Upper lobe of left lung (tissue), 6 donors: Measurements from ENCODE around the gene GALNT14. TPM values are rescaled to one million over a fixed set of nuclear protein-coding genes. Genes with fewer than 3 reads are reported as not detected.

Experiments
- ATAC-seq, 2 donors: fragments of 200-7000 bp; cut with Tn5 transposase; one replicate each; pipeline ENCODE4 v1.9.1; 2022; ENCODE audit warnings: mild to moderate bottlenecking in 2 of 2, moderate library complexity in 2 of 2; ENCODE audit not compliant: low FRiP score in 2 of 2
- DNase-seq, 2 donors: peaks; one replicate each; pipeline ENCODE4 v3.0.0-alpha.2; 2019 to 2020
- H3K27ac ChIP-seq, 4 donors: fragments of 200-600 bp; sonication (generic); one replicate each; pipeline ENCODE4 v1.5.1; 2016 to 2019
- H3K27me3 ChIP-seq, 4 donors: fragments of 200-600 bp; sonication (generic); one replicate each; pipeline ENCODE4 v1.5.1; 2017 to 2019
- H3K36me3 ChIP-seq, 4 donors: fragments of 200-600 bp; sonication (generic); one replicate each; pipeline ENCODE4 v1.5.1; 2016 to 2019
- H3K4me1 ChIP-seq, 4 donors: fragments of 200-600 bp; sonication (generic); one replicate each; pipeline ENCODE4 v1.5.1; 2018 to 2019
- H3K4me3 ChIP-seq, 4 donors: fragments of 200-600 bp; sonication (generic); one replicate each; pipeline ENCODE4 v1.5.1; 2017 to 2019; ENCODE audit warnings: mild to moderate bottlenecking in 2 of 4, moderate library complexity in 1 of 4
- H3K9me3 ChIP-seq, 4 donors: fragments of 200-600 bp; sonication (generic); one replicate each; pipeline ENCODE4 v1.5.1; 2018 to 2019
- CTCF ChIP-seq, 6 experiments: fragments of 450-650 bp in 4 of 6; fragments of 200-600 bp in 2 of 6; sonication (generic) in 2 of 6; IDR thresholded peaks; one replicate each; pipeline ENCODE4 v1.5.1; 2016 to 2019; ENCODE audit warnings: antibody characterized with exemption in 6 of 6
- EP300 ChIP-seq, 4 donors: sonication (generic); formaldehyde crosslinking; IDR thresholded peaks; one replicate each; pipeline ENCODE4 v1.5.1; 2017; ENCODE audit warnings: antibody characterized with exemption in 4 of 4, control low read depth in 2 of 4
- POLR2A ChIP-seq, 4 donors: fragments of 450-650 bp; IDR thresholded peaks; one replicate each; pipeline ENCODE4 v1.5.1; 2016 to 2017; ENCODE audit warnings: antibody characterized with exemption in 4 of 4, mild to moderate bottlenecking in 2 of 4
- POLR2AphosphoS5 ChIP-seq, 2 donors: sonication (generic); formaldehyde crosslinking; IDR thresholded peaks; one replicate each; pipeline ENCODE4 v1.5.1; 2017; ENCODE audit warnings: antibody characterized with exemption in 2 of 2
- WGBS, 2 donors: methylation state at CpG; one replicate each; pipeline ENCODE4 v1.1.5; 2017 to 2018; 5-methylcytosine and 5-hydroxymethylcytosine counted together
- total RNA-seq, 6 donors: library from RNA; depleted of rRNA in 4 of 6; stranded (reverse); fragments of >200 nt in 4 of 6; gene quantifications; one replicate each; pipeline versions ENCODE4 v1.1.0 to v1.2.1, GENCODE V29; 2016 to 2021
- donor health status: DM: no; HTN: no; CAD: no; lungs with moderate emphysema.
- donor health status: DM: no; HTN: yes; CAD: no; lungs with severe emphysema.

GALNT14 gene
- total RNA-seq, 6 donors from 2014 or later, result 0.98 to 2.6 (median 1.4) TPM; not detected in 1

GRCh38 chr2:30981510-30981909 lies 156.7 kb downstream of the GALNT14 start:
- Histone ChIP-seq H3K27ac (no peak overlapping the region), H3K27me3 (no peaks in the 10 kb centered on the region), H3K4me3 (no peak overlapping the region), H3K4me1 (no peaks in the 10 kb centered on the region), H3K36me3 (no peaks in the 10 kb centered on the region), H3K9me3 (no peaks in the 10 kb centered on the region)
- no peak for DNase-seq
- ATAC-seq, result no peak
- 70 to 80% methylated on average over 6 to 8 of the region's 8 CpGs for WGBS, 2 donors
- no peak for TF ChIP-seq EP300 (IDR thresholded peaks at IDR 0.05)
- TF ChIP-seq POLR2AphosphoS5 (IDR thresholded peaks at IDR 0.05), result no peak
- TF ChIP-seq POLR2A (IDR thresholded peaks at IDR 0.05), result no peak
- TF ChIP-seq CTCF (IDR thresholded peaks at IDR 0.05), result no peak

DNA sequence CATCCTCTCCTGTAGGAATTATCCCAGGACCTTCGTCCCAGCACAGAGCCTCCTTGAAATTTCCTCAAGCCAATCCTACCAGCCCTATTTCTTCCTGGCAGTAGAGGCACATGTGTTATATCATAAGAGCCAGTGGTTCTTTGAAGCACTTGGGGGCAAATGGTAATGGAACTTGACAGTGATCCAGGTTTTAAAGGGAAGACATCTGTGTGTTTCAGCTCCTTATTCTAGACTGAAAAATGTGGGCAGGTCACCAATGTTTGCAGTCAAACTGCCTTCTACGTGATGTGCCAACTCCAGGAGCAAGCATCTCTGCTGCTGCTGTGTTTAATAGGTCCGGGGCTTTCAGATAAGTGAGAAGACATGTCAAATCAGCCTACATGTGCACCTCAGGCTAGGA lies 157.1 kb downstream of the GALNT14 start:
- Histone ChIP-seq H3K4me3 (no peak overlapping the region), H3K36me3 (no peaks in the 10 kb centered on the region), H3K9me3 (no peaks in the 10 kb centered on the region), H3K4me1 (no peaks in the 10 kb centered on the region), H3K27ac (no peak overlapping the region), H3K27me3 (no peaks in the 10 kb centered on the region)
- no peak for TF ChIP-seq POLR2AphosphoS5 (IDR thresholded peaks at IDR 0.05)
- TF ChIP-seq CTCF (IDR thresholded peaks at IDR 0.05), result no peak
- TF ChIP-seq EP300 (IDR thresholded peaks at IDR 0.05), result no peak
- no peak for TF ChIP-seq POLR2A (IDR thresholded peaks at IDR 0.05)
- 65 to 73% methylated on average over 3 of the region's 3 CpGs for WGBS, 2 donors
- DNase-seq (no peak), ATAC-seq (no peak)

GRCh38 chr2:30979822-30980245 lies 158.4 kb downstream of the GALNT14 start:
- DNase-seq, result no peak
- TF ChIP-seq POLR2AphosphoS5 (IDR thresholded peaks at IDR 0.05), result no peak
- 75 to 76% methylated on average over 6 of the region's 6 CpGs for WGBS, 2 donors

DNA sequence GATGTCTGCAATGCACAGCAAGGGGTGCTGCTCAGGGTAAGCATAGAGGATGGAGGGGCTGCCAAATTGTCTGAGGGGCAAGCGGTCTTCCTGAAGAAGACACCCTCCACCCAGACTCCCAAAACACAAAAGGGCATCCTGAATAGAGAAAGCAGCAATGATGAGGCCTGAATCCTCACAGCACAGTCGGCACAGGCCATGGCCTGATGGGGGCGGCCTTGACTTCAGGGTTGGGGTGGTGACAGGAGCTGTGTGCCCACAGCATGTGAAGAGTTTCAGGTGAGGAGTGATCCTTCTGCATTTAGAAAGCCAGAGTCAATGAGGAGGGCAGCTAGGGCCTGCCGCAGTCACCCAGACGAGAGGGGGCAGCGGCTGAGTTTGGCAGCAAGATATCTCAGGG lies 159.4 kb downstream of the GALNT14 start:
- DNase-seq, result no peak
- 97 to 98% methylated on average over 6 of the region's 6 CpGs for WGBS, 2 donors
- no peak overlapping the region for H3K27ac ChIP-seq

More at GRCh38 chr2:30979822-30980245, 158.4 kb downstream of the GALNT14 start:
- ATAC-seq, result no peak
- Histone ChIP-seq H3K9me3 (no peaks in the 10 kb centered on the region), H3K4me1 (no peaks in the 10 kb centered on the region), H3K4me3 (no peak overlapping the region), H3K27me3 (no peaks in the 10 kb centered on the region), H3K27ac (no peak overlapping the region), H3K36me3 (no peaks in the 10 kb centered on the region)

DNA sequence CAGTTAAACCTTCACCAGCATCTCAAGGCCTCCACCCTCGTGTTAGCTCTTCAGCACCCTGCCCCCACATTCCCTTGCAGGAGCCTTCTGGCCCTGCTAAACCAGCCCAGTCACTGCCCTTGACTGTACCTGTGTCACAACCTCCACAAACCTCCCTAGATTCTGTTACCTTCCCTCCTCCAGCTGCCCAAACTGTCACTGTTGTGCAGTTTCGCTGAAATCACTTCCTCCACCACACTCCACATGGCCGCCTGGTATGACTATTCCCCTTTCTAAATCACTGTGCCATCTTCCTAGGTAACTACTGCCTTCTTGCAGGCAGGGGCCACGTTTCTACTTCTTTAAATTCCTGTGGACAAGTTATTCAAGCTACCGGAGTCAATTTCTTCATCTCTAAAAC lies 160.2 kb downstream of the GALNT14 start:
- no peak overlapping the region for H3K4me3 ChIP-seq
- TF ChIP-seq EP300 (IDR thresholded peaks at IDR 0.05), result no peak
- no peak for TF ChIP-seq POLR2AphosphoS5 (IDR thresholded peaks at IDR 0.05)
- H3K36me3 ChIP-seq, result no peaks in the 10 kb centered on the region
- no peaks in the 10 kb centered on the region for H3K9me3 ChIP-seq
- WGBS, 2 donors, result 62 to 72% methylated on average over 5 of the region's 5 CpGs
- H3K27ac ChIP-seq, result no peak overlapping the region
- ATAC-seq (no peak), DNase-seq (no peak)
- no peaks in the 10 kb centered on the region for H3K4me1 ChIP-seq
- no peaks in the 10 kb centered on the region for H3K27me3 ChIP-seq

More for the DNA sequence above, 159.4 kb downstream of the GALNT14 start:
- TF ChIP-seq EP300 (IDR thresholded peaks at IDR 0.05), result no peak
- Histone ChIP-seq H3K36me3 (no peaks in the 10 kb centered on the region), H3K4me3 (no peak overlapping the region), H3K9me3 (no peaks in the 10 kb centered on the region), H3K27me3 (no peaks in the 10 kb centered on the region), H3K4me1 (no peaks in the 10 kb centered on the region)
- ATAC-seq, result no peak

DNA sequence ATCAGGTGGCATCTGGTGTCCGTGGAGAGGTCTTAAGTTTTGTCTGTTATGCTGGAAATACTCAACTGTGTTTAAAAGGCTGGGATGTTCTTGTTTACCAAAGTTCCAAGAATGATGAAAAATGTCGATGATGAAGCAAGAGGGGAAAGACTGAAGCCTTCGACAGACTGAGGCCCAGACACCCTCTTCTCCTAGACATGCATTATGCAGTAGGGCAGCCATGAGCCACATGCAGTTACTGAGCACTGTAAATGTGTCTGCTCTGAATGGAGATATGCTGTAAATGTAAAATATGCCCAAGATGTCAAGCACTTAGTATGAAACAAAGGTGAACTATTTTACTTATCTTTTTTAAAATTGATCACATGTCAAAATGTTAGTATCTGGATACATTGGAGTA lies 163.1 kb downstream of the GALNT14 start:
- no peak overlapping the region for H3K4me3 ChIP-seq
- DNase-seq (no peak), ATAC-seq (no peak)
- TF ChIP-seq POLR2A (IDR thresholded peaks at IDR 0.05), result no peak
- no peak for TF ChIP-seq EP300 (IDR thresholded peaks at IDR 0.05)
- TF ChIP-seq POLR2AphosphoS5 (IDR thresholded peaks at IDR 0.05), result no peak
- no peak for TF ChIP-seq CTCF (IDR thresholded peaks at IDR 0.05)
- WGBS, 2 donors, result 83 to 85% methylated on average over 3 of the region's 3 CpGs
- no peak overlapping the region for H3K27ac ChIP-seq
- H3K36me3 ChIP-seq, result no peaks in the 10 kb centered on the region
- no peaks in the 10 kb centered on the region for H3K4me1 ChIP-seq
- no peaks in the 10 kb centered on the region for H3K27me3 ChIP-seq
- no peaks in the 10 kb centered on the region for H3K9me3 ChIP-seq
